WTC11 (cell line): Measurements from ENCODE around the gene ARHGAP15. TPM values are rescaled to one million over a fixed set of nuclear protein-coding genes. Genes with fewer than 3 reads are reported as not detected.

Experiments
- ATAC-seq: fragments of 200-7000 bp; cut with Tn5 transposase; 2 replicates; pipeline ENCODE4 v1.10.0; 2021; ENCODE audit warnings: mild to moderate bottlenecking, moderate library complexity
- CTCF ChIA-PET: fragments of 300-600 bp; sonication (Branson Sonifier 250); formaldehyde crosslinking; loops from one replicate; lab custom pipeline; 2021; ENCODE audit warnings: antibody characterized with exemption; lab: Charles Lee
- POLR2A ChIA-PET: fragments of 350-600 bp; sonication (Branson Sonifier 250); formaldehyde crosslinking; loops from one replicate; lab custom pipeline; 2021; ENCODE audit warnings: antibody characterized with exemption; lab: Charles Lee
- DNase-seq: peaks from one replicate; pipeline ENCODE4 v3.0.0; 2021; ENCODE audit warnings: low spot score
- H3K27ac Mint-ChIP-seq: 2 replicates; pipeline ENCODE4 v1.8.0; 2021; ENCODE audit warnings: mixed read lengths
- H3K27me3 Mint-ChIP-seq: 2 replicates; pipeline ENCODE4 v1.8.0; 2021; ENCODE audit warnings: low read depth, mild to moderate bottlenecking, moderate library complexity, mixed read lengths
- H3K36me3 Mint-ChIP-seq: 2 replicates; pipeline ENCODE4 v1.8.0; 2021; ENCODE audit warnings: mixed read lengths
- H3K4me1 Mint-ChIP-seq: 2 replicates; pipeline ENCODE4 v1.8.0; 2022; ENCODE audit warnings: mixed read lengths
- H3K4me3 Mint-ChIP-seq: 2 replicates; pipeline ENCODE4 v1.8.0; 2021; ENCODE audit warnings: mild to moderate bottlenecking, moderate library complexity, mixed read lengths
- H3K9me3 Mint-ChIP-seq: 2 replicates; pipeline ENCODE4 v1.8.0; 2021; ENCODE audit warnings: mixed read lengths
- ATF1 ChIP-seq: sonication (generic); formaldehyde crosslinking; IDR thresholded peaks from 2 replicates; pipeline ENCODE4 v1.8.1; 2023; ENCODE audit warnings: mild to moderate bottlenecking, moderate library complexity, missing genetic modification reagents
- CREM ChIP-seq: sonication (generic); formaldehyde crosslinking; IDR thresholded peaks from 2 replicates; pipeline ENCODE4 v1.8.1; 2022; ENCODE audit warnings: mild to moderate bottlenecking, missing genetic modification reagents, moderate library complexity
- ELF4 ChIP-seq: sonication (generic); formaldehyde crosslinking; IDR thresholded peaks from 2 replicates; pipeline ENCODE4 v1.8.1; 2022; ENCODE audit warnings: low read depth, mild to moderate bottlenecking, moderate library complexity, missing genetic modification reagents
- ETV6 ChIP-seq: sonication (generic); formaldehyde crosslinking; IDR thresholded peaks from 2 replicates; pipeline ENCODE4 v1.8.1; 2022; ENCODE audit warnings: mild to moderate bottlenecking, missing genetic modification reagents
- FOXK1 ChIP-seq: sonication (generic); formaldehyde crosslinking; IDR thresholded peaks from 2 replicates; pipeline ENCODE4 v1.8.0; 2022; ENCODE audit warnings: mild to moderate bottlenecking, moderate library complexity, missing genetic modification reagents
- MXD4 ChIP-seq: fragments of 250-450 bp; sonication (Bioruptor Pico); IDR thresholded peaks from 2 replicates; pipeline ENCODE4 v1.8.0; 2021; ENCODE audit warnings: mild to moderate bottlenecking, moderate library complexity, borderline replicate concordance
- NFATC4 ChIP-seq: fragments of 250-450 bp; sonication (Bioruptor Pico); IDR thresholded peaks from 2 replicates; pipeline ENCODE4 v1.9.0; 2021; ENCODE audit warnings: mild to moderate bottlenecking
- NR1H2 ChIP-seq: sonication (generic); formaldehyde crosslinking; IDR thresholded peaks from 2 replicates; pipeline ENCODE4 v1.9.0; 2021; ENCODE audit warnings: mild to moderate bottlenecking, moderate library complexity, missing genetic modification reagents
- SP1 ChIP-seq: sonication (generic); formaldehyde crosslinking; conservative IDR thresholded peaks from 2 replicates; pipeline ENCODE4 v1.8.1; 2022; ENCODE audit warnings: missing genetic modification reagents
- TEAD4 ChIP-seq: sonication (generic); formaldehyde crosslinking; IDR thresholded peaks from 2 replicates; pipeline ENCODE4 v1.8.0; 2022; ENCODE audit warnings: mild to moderate bottlenecking, missing genetic modification reagents
- ZBTB21 ChIP-seq: sonication (generic); formaldehyde crosslinking; IDR thresholded peaks from 2 replicates; pipeline ENCODE4 v1.8.1; 2023; ENCODE audit warnings: mild to moderate bottlenecking, missing genetic modification reagents, borderline replicate concordance
- ZNF219 ChIP-seq: sonication (generic); formaldehyde crosslinking; IDR thresholded peaks from 2 replicates; pipeline ENCODE4 v1.8.0; 2023; ENCODE audit warnings: missing genetic modification reagents, mild to moderate bottlenecking, borderline replicate concordance
- ZNF232 ChIP-seq: sonication (generic); formaldehyde crosslinking; IDR thresholded peaks from 2 replicates; pipeline ENCODE4 v1.8.0; 2022; ENCODE audit warnings: mild to moderate bottlenecking, missing genetic modification reagents
- total RNA-seq: library from RNA; stranded (reverse); gene quantifications from 3 replicates; pipeline ENCODE4 v1.2.3, GENCODE V29; 2021
- TF ChIP-seq, protein P1 (sequence below): fragments of 200-600 bp; IDR thresholded peaks from 2 replicates; pipeline ENCODE4 v1.8.0; 2022; ENCODE audit warnings: antibody characterized with exemption
- TF ChIP-seq, protein P2 (sequence below): sonication (generic); formaldehyde crosslinking; IDR thresholded peaks from 2 replicates; pipeline ENCODE4 v1.8.1; 2022; ENCODE audit warnings: low read depth, missing genetic modification reagents, borderline replicate concordance
- TF ChIP-seq, protein P3 (sequence below): fragments of 250-450 bp; sonication (Bioruptor Pico); IDR thresholded peaks from 2 replicates; pipeline ENCODE4 v1.9.0; 2021; ENCODE audit warnings: mild to moderate bottlenecking
- TF ChIP-seq, protein P4 (sequence below): sonication (generic); formaldehyde crosslinking; IDR thresholded peaks from 2 replicates; pipeline ENCODE4 v1.8.0; 2022; ENCODE audit warnings: mild to moderate bottlenecking, missing genetic modification reagents
- TF ChIP-seq, protein P5 (sequence below): sonication (generic); formaldehyde crosslinking; conservative IDR thresholded peaks from 2 replicates; pipeline ENCODE4 v1.8.1; 2022; ENCODE audit warnings: mild to moderate bottlenecking, missing genetic modification reagents
- TF ChIP-seq, protein P6 (sequence below): sonication (generic); formaldehyde crosslinking; IDR thresholded peaks from 2 replicates; pipeline ENCODE4 v1.8.0; 2023; ENCODE audit warnings: missing genetic modification reagents, mild to moderate bottlenecking, borderline replicate concordance
- TF ChIP-seq, protein P7 (sequence below): sonication (generic); formaldehyde crosslinking; IDR thresholded peaks from 2 replicates; pipeline ENCODE4 v1.8.1; 2022; ENCODE audit warnings: low read depth, mild to moderate bottlenecking, moderate library complexity, missing genetic modification reagents, borderline replicate concordance
- TF ChIP-seq, protein P8 (sequence below): sonication (generic); formaldehyde crosslinking; conservative IDR thresholded peaks from 2 replicates; pipeline ENCODE4 v1.8.1; 2023; ENCODE audit warnings: mild to moderate bottlenecking, low read depth, missing genetic modification reagents, moderate library complexity

ARHGAP15 gene
- total RNA-seq, 1 experiment from 2014 or later: 0.28 TPM

DNA sequence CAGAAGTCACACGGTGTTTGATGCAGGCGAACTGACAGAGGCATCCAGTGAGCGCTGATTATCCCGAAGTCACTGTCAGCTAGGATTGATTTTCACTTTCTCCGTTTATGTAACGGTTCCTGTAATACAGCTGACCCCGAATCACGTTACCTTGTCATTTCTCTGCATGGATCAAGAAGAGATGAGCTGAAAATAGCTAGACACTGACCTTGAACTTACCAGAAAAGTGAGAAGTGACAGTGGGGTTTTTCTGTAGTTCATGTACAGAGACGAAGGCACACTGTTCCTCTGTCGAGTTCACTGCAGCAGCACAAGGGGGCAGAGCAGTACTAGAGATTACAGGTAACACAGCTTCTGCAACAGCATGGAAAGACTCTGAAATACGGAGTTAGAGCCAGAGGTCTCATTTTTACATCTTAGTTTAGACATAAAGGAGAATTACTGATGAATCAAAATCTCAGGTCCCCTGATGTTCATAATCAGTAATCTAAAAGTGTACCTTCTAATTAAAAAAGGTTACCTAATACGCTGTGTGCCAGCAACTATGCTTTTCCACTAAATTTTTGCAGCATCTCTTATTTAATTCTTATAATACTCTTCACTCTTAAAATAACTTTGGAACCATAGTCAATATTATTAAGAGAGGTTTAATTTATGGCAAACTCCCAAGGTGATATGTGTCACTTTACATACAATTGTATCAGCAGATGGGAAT lies 33.1 kb downstream of the ARHGAP15 start:
- TF ChIP-seq, protein P1, sequence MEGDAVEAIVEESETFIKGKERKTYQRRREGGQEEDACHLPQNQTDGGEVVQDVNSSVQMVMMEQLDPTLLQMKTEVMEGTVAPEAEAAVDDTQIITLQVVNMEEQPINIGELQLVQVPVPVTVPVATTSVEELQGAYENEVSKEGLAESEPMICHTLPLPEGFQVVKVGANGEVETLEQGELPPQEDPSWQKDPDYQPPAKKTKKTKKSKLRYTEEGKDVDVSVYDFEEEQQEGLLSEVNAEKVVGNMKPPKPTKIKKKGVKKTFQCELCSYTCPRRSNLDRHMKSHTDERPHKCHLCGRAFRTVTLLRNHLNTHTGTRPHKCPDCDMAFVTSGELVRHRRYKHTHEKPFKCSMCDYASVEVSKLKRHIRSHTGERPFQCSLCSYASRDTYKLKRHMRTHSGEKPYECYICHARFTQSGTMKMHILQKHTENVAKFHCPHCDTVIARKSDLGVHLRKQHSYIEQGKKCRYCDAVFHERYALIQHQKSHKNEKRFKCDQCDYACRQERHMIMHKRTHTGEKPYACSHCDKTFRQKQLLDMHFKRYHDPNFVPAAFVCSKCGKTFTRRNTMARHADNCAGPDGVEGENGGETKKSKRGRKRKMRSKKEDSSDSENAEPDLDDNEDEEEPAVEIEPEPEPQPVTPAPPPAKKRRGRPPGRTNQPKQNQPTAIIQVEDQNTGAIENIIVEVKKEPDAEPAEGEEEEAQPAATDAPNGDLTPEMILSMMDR: peak; percentile 23; the same call in 1 of the 2 replicates
- no peak for TF ChIP-seq SP1 (CRISPR knock-in tag)
- TF ChIP-seq, protein P2, sequence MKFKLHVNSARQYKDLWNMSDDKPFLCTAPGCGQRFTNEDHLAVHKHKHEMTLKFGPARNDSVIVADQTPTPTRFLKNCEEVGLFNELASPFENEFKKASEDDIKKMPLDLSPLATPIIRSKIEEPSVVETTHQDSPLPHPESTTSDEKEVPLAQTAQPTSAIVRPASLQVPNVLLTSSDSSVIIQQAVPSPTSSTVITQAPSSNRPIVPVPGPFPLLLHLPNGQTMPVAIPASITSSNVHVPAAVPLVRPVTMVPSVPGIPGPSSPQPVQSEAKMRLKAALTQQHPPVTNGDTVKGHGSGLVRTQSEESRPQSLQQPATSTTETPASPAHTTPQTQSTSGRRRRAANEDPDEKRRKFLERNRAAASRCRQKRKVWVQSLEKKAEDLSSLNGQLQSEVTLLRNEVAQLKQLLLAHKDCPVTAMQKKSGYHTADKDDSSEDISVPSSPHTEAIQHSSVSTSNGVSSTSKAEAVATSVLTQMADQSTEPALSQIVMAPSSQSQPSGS: no peak
- TF ChIP-seq, protein P3, sequence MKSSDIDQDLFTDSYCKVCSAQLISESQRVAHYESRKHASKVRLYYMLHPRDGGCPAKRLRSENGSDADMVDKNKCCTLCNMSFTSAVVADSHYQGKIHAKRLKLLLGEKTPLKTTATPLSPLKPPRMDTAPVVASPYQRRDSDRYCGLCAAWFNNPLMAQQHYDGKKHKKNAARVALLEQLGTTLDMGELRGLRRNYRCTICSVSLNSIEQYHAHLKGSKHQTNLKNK (CRISPR knock-in tag): no peak
- TF ChIP-seq NR1H2 (CRISPR knock-in tag): no peak
- TF ChIP-seq FOXK1 (CRISPR knock-in tag): no peak
- Mint-ChIP-seq H3K27me3 (no peaks in the 10 kb centered on the region), H3K4me3 (no peak overlapping the region), H3K9me3 (no peaks in the 10 kb centered on the region), H3K27ac (no peak overlapping the region), H3K36me3 (no peaks in the 10 kb centered on the region), H3K4me1 (no peaks in the 10 kb centered on the region)
- CTCF ChIA-PET: interaction anchor here (0.5 to 4.7 kb wide), 13 partner anchors 8 to 192 kb away, joined by 3 to 53 read pairs (median 4); no protein-coding TSS in a partner anchor
- POLR2A ChIA-PET: no interaction called here
- ATAC-seq (peak; percentile 99), DNase-seq (peak; percentile 40)

DNA sequence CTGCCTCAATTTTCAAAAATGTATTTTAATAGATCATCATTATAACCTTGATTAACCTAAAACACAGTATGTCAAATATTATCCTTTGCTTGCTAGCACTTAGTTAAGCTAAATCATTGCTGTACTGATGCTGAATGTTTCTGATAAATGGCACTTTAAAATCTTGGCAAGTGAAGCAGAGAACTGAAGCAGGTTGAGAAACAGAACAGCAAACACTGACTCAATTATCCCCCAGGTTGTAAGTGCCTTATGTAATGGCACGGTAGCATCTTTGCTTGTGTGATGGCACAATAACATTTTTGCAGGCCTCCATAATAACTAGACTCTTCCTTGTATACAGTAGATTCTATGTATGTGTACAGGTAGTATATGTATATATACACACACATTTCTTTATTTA lies 33.8 kb downstream of the ARHGAP15 start:
- Mint-ChIP-seq H3K27me3 (no peaks in the 10 kb centered on the region), H3K4me3 (no peak overlapping the region), H3K4me1 (no peaks in the 10 kb centered on the region), H3K9me3 (no peaks in the 10 kb centered on the region), H3K27ac (no peak overlapping the region), H3K36me3 (no peaks in the 10 kb centered on the region)
- ATAC-seq: no peak
- ChIA-PET POLR2A (no interaction called here), CTCF (interaction anchor here (1.5 to 4.7 kb wide), 2 partner anchors 95 to 99 kb away, joined by 4 to 53 read pairs; no protein-coding TSS in a partner anchor)
- no peak for DNase-seq
- TF ChIP-seq NFATC4 (CRISPR knock-in tag) (no peak), ZBTB21 (CRISPR knock-in tag) (no peak), ATF1 (CRISPR knock-in tag) (no peak), ETV6 (CRISPR knock-in tag) (no peak), TEAD4 (no peak), NR1H2 (CRISPR knock-in tag) (no peak), ZNF219 (no peak), MXD4 (CRISPR knock-in tag) (no peak), ZNF232 (CRISPR knock-in tag) (no peak), ELF4 (no peak), CREM (CRISPR knock-in tag) (no peak)
- TF ChIP-seq, protein P4, sequence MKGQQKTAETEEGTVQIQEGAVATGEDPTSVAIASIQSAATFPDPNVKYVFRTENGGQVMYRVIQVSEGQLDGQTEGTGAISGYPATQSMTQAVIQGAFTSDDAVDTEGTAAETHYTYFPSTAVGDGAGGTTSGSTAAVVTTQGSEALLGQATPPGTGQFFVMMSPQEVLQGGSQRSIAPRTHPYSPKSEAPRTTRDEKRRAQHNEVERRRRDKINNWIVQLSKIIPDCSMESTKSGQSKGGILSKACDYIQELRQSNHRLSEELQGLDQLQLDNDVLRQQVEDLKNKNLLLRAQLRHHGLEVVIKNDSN: no peak
- TF ChIP-seq, protein P5, sequence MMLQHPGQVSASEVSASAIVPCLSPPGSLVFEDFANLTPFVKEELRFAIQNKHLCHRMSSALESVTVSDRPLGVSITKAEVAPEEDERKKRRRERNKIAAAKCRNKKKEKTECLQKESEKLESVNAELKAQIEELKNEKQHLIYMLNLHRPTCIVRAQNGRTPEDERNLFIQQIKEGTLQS (CRISPR knock-in tag): no peak
- TF ChIP-seq, protein P6, sequence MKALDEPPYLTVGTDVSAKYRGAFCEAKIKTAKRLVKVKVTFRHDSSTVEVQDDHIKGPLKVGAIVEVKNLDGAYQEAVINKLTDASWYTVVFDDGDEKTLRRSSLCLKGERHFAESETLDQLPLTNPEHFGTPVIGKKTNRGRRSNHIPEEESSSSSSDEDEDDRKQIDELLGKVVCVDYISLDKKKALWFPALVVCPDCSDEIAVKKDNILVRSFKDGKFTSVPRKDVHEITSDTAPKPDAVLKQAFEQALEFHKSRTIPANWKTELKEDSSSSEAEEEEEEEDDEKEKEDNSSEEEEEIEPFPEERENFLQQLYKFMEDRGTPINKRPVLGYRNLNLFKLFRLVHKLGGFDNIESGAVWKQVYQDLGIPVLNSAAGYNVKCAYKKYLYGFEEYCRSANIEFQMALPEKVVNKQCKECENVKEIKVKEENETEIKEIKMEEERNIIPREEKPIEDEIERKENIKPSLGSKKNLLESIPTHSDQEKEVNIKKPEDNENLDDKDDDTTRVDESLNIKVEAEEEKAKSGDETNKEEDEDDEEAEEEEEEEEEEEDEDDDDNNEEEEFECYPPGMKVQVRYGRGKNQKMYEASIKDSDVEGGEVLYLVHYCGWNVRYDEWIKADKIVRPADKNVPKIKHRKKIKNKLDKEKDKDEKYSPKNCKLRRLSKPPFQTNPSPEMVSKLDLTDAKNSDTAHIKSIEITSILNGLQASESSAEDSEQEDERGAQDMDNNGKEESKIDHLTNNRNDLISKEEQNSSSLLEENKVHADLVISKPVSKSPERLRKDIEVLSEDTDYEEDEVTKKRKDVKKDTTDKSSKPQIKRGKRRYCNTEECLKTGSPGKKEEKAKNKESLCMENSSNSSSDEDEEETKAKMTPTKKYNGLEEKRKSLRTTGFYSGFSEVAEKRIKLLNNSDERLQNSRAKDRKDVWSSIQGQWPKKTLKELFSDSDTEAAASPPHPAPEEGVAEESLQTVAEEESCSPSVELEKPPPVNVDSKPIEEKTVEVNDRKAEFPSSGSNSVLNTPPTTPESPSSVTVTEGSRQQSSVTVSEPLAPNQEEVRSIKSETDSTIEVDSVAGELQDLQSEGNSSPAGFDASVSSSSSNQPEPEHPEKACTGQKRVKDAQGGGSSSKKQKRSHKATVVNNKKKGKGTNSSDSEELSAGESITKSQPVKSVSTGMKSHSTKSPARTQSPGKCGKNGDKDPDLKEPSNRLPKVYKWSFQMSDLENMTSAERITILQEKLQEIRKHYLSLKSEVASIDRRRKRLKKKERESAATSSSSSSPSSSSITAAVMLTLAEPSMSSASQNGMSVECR (CRISPR knock-in tag): no peak
- TF ChIP-seq, protein P7, sequence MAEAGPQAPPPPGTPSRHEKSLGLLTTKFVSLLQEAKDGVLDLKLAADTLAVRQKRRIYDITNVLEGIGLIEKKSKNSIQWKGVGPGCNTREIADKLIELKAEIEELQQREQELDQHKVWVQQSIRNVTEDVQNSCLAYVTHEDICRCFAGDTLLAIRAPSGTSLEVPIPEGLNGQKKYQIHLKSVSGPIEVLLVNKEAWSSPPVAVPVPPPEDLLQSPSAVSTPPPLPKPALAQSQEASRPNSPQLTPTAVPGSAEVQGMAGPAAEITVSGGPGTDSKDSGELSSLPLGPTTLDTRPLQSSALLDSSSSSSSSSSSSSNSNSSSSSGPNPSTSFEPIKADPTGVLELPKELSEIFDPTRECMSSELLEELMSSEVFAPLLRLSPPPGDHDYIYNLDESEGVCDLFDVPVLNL (CRISPR knock-in tag): no peak
- TF ChIP-seq, protein P8, sequence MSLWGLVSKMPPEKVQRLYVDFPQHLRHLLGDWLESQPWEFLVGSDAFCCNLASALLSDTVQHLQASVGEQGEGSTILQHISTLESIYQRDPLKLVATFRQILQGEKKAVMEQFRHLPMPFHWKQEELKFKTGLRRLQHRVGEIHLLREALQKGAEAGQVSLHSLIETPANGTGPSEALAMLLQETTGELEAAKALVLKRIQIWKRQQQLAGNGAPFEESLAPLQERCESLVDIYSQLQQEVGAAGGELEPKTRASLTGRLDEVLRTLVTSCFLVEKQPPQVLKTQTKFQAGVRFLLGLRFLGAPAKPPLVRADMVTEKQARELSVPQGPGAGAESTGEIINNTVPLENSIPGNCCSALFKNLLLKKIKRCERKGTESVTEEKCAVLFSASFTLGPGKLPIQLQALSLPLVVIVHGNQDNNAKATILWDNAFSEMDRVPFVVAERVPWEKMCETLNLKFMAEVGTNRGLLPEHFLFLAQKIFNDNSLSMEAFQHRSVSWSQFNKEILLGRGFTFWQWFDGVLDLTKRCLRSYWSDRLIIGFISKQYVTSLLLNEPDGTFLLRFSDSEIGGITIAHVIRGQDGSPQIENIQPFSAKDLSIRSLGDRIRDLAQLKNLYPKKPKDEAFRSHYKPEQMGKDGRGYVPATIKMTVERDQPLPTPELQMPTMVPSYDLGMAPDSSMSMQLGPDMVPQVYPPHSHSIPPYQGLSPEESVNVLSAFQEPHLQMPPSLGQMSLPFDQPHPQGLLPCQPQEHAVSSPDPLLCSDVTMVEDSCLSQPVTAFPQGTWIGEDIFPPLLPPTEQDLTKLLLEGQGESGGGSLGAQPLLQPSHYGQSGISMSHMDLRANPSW (CRISPR knock-in tag): no peak
